Superior temporal gyrus (tissue), 1 donor: ENCODE results near the gene PIK3R5.

Source experiments
- DNase-seq: peaks from one replicate; pipeline ENCODE4 v3.0.0-alpha.2; 2016; ENCODE audit errors: extremely low spot score

Gene PIK3R5

GRCh38 chr17:8953156-8953885 lies 12.2 kb downstream of the PIK3R5 start:
- DNase-seq, result no peak

GRCh38 chr17:8952191-8952590 lies 13.3 kb downstream of the PIK3R5 start:
- DNase-seq, result no peak

- DNase-seq, result no peak
Observed at GRCh38 chr17:8951206-8951605, 14.3 kb downstream of the PIK3R5 start.

GRCh38 chr17:8949061-8949661 lies 16.3 kb downstream of the PIK3R5 start:
- DNase-seq, result no peak

GRCh38 chr17:8948462-8948861 lies 17.0 kb downstream of the PIK3R5 start:
- DNase-seq, result no peak

- DNase-seq, result no peak
Observed at GRCh38 chr17:8947201-8947600, 18.3 kb downstream of the PIK3R5 start.

GRCh38 chr17:8946476-8946875 lies 19.0 kb downstream of the PIK3R5 start:
- DNase-seq, result no peak

- DNase-seq, result no peak
Observed at GRCh38 chr17:8946071-8946470, 19.4 kb downstream of the PIK3R5 start.

- no peak for DNase-seq
Observed at GRCh38 chr17:8944748-8945147, 20.8 kb downstream of the PIK3R5 start.

GRCh38 chr17:8944083-8944482 lies 21.4 kb downstream of the PIK3R5 start:
- DNase-seq, result no peak

- DNase-seq, result no peak
Observed at GRCh38 chr17:8941980-8942622, 23.4 kb downstream of the PIK3R5 start.

- DNase-seq, result no peak
Observed at GRCh38 chr17:8941520-8941919, 24.0 kb downstream of the PIK3R5 start.

- no peak for DNase-seq
Observed at GRCh38 chr17:8940866-8941471, 24.5 kb downstream of the PIK3R5 start.

- no peak for DNase-seq
Observed at GRCh38 chr17:8939496-8940334, 25.8 kb downstream of the PIK3R5 start.

- DNase-seq, result no peak
Observed at GRCh38 chr17:8938933-8939332, 26.6 kb downstream of the PIK3R5 start.

- DNase-seq, result no peak
Observed at GRCh38 chr17:8935191-8935590, 30.3 kb downstream of the PIK3R5 start.

- DNase-seq, result no peak
Observed at GRCh38 chr17:8934346-8934745, 31.2 kb downstream of the PIK3R5 start.

GRCh38 chr17:8930649-8931048 lies 34.9 kb downstream of the PIK3R5 start:
- no peak for DNase-seq

- DNase-seq, result no peak
Observed at GRCh38 chr17:8928347-8928746, 37.2 kb downstream of the PIK3R5 start.

- no peak for DNase-seq
Observed at GRCh38 chr17:8927395-8927794, 38.1 kb downstream of the PIK3R5 start.

- no peak for DNase-seq
Observed at GRCh38 chr17:8925808-8926207, 39.7 kb downstream of the PIK3R5 start.

GRCh38 chr17:8925141-8925540 lies 40.4 kb downstream of the PIK3R5 start:
- no peak for DNase-seq
